ENCODE results near the gene RNASEH2A. TPM values are rescaled to one million over a fixed set of nuclear protein-coding genes. Genes with fewer than 3 reads are reported as not detected.

The RNASEH2A gene
- polyA plus RNA-seq, 1 donor from 2014 or later: 28.2 TPM

DNA sequence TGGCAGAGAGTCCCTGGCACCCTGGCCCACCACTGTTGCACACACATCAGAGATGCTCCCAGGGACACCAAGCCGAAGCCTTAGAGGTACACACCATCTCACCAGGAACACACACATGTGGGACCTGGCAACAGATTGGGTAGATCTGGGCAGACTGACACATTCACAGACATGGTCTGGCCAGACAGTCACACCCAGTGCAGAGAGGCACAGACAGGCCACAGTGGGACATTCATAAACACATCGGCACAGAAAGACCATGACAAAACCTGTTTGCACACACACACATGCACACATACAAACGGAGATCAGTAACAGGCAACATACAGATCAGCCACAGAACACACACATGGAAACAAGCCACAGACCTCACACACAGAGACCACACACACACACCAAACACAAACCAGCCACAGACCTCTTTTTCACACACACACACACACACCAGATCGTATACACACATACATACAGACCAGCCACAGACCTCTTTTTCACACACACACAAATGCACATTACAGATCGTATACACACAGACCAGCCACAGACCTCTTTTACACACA lies 21.4 kb upstream of the RNASEH2A start:
- no peak for TF ChIP-seq TAF1 (IDR thresholded peaks at IDR 0.05; ENCODE audit: low read depth)
- TF ChIP-seq CTCF (IDR thresholded peaks at IDR 0.05; ENCODE audit: poor library complexity, severe bottlenecking): no peak
- no peak for TF ChIP-seq MXI1 (conservative IDR thresholded peaks at IDR 0.05; ENCODE audit: poor library complexity, severe bottlenecking)
- TF ChIP-seq REST (IDR thresholded peaks at IDR 0.05; ENCODE audit: borderline replicate concordance): no peak
- no peak for TF ChIP-seq EZH2 (IDR thresholded peaks at IDR 0.05; ENCODE audit: borderline replicate concordance, insufficient read depth, low read length, poor library complexity, severe bottlenecking)
- no peak for TF ChIP-seq EP300 (conservative IDR thresholded peaks at IDR 0.05; ENCODE audit: poor library complexity, severe bottlenecking)
- no peak for TF ChIP-seq SMC3 (conservative IDR thresholded peaks at IDR 0.05; ENCODE audit: poor library complexity)
- TF ChIP-seq POLR2AphosphoS5 (IDR thresholded peaks at IDR 0.05): no peak
- no peak for TF ChIP-seq RAD21 (conservative IDR thresholded peaks at IDR 0.05)
- Histone ChIP-seq H3K79me2 (replicated peaks; ENCODE audit: insufficient read depth, low read length) (no peaks in the 10 kb centered on the region), H3F3A (ENCODE audit: insufficient read depth, low read length, poor library complexity, severe bottlenecking) (no peaks in the 10 kb centered on the region), H3K9me3 (ENCODE audit: low read length) (no peaks in the 10 kb centered on the region), H3K4me2 (ENCODE audit: low read length) (no peak overlapping the region), H4K20me1 (ENCODE audit: insufficient read depth) (no peaks in the 10 kb centered on the region), H3K27ac (ENCODE audit: low read length) (no peak overlapping the region), H3K9me2 (ENCODE audit: insufficient read depth, low read length) (no peaks in the 10 kb centered on the region), H3K9ac (ENCODE audit: low read length) (no peak overlapping the region), H3K4me3 (ENCODE audit: low read length) (no peak overlapping the region), H3K36me3 (ENCODE audit: insufficient read depth, low read length) (no peaks in the 10 kb centered on the region), H2AFZ (ENCODE audit: low read depth, low read length) (no peak overlapping the region), H3K27me3 (ENCODE audit: insufficient read depth, low read depth, low read length) (no peaks in the 10 kb centered on the region)

DNA sequence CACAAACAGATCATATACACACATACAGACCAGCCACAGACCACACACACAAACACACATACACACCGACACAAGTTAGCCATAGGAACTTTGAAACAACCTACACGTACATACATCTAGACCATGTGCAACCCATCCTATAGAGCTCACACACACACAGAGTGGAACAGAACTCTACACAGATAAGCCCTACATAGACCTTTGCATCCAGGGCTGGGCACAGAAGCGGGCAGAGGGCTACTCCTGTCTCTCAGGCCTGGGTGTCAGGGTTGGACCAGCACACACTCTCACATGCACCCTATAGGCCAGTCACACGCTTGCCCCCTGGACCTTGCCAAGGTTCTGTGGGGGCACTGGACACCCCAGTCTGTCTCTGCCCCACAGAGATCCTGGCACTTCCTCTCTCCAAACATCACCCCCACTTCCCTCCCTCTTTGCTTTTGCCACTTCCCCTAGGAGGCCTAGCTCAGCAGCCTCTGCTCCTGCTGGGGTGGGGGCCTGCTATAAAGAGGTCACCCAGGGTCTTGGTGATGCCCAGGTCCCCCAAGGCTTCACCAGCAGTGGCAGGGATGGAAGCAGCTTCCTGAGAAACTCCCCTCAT lies 20.9 kb upstream of the RNASEH2A start:
- H3F3A ChIP-seq (ENCODE audit: insufficient read depth, low read length, poor library complexity, severe bottlenecking): no peaks in the 10 kb centered on the region
- peaks cover 5% of the 10 kb centered on the region for H3K27me3 ChIP-seq (ENCODE audit: insufficient read depth, low read depth, low read length)
- H3K9ac ChIP-seq (ENCODE audit: low read length): no peak overlapping the region
- no peaks in the 10 kb centered on the region for H3K36me3 ChIP-seq (ENCODE audit: insufficient read depth, low read length)
- no peaks in the 10 kb centered on the region for H4K20me1 ChIP-seq (ENCODE audit: insufficient read depth)
- no peaks in the 10 kb centered on the region for H3K79me2 ChIP-seq (replicated peaks; ENCODE audit: insufficient read depth, low read length)
- no peak overlapping the region for H3K27ac ChIP-seq (ENCODE audit: low read length)
- H3K4me2 ChIP-seq (ENCODE audit: low read length): no peak overlapping the region
- TF ChIP-seq EP300 (conservative IDR thresholded peaks at IDR 0.05; ENCODE audit: poor library complexity, severe bottlenecking): no peak
- TF ChIP-seq RAD21 (conservative IDR thresholded peaks at IDR 0.05): no peak
- no peak for TF ChIP-seq REST (IDR thresholded peaks at IDR 0.05; ENCODE audit: borderline replicate concordance)
- TF ChIP-seq CTCF (IDR thresholded peaks at IDR 0.05; ENCODE audit: poor library complexity, severe bottlenecking): no peak
- TF ChIP-seq TAF1 (IDR thresholded peaks at IDR 0.05; ENCODE audit: low read depth): no peak
- no peak for TF ChIP-seq SMC3 (conservative IDR thresholded peaks at IDR 0.05; ENCODE audit: poor library complexity)
- no peak for TF ChIP-seq EZH2 (IDR thresholded peaks at IDR 0.05; ENCODE audit: borderline replicate concordance, insufficient read depth, low read length, poor library complexity, severe bottlenecking)
- no peak for TF ChIP-seq POLR2AphosphoS5 (IDR thresholded peaks at IDR 0.05)
- TF ChIP-seq MXI1 (conservative IDR thresholded peaks at IDR 0.05; ENCODE audit: poor library complexity, severe bottlenecking): no peak
- H3K4me3 ChIP-seq (ENCODE audit: low read length): no peak overlapping the region
- H3K9me2 ChIP-seq (ENCODE audit: insufficient read depth, low read length): no peaks in the 10 kb centered on the region
- H3K9me3 ChIP-seq (ENCODE audit: low read length): no peaks in the 10 kb centered on the region
- no peak overlapping the region for H2AFZ ChIP-seq (ENCODE audit: low read depth, low read length)

Data from neural cell (in vitro differentiated cells).